ENCODE data around the gene GPR142.

The GPR142 gene

DNA sequence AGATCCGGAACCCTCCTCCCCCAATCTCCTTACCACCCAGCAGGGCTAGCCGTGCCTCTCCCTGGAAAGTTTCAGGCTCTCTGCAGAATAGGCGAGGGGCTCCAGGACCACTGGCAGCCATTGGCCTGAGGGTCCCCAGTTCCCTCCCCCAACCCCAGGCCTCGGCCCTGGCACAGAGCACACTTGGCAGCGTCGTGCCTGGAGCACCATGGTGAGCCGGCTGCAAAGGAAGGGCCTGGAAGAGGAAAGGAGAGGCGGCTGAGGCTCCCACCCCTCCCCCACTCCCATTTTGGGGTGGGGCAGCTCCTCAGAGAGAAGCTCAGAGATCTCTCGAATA is 5.3 kb upstream of the GPR142 start:
- CTCF ChIA-PET: interaction anchor here (0.7 to 9.4 kb wide), 5 partner anchors 12 to 96 kb away, joined by 3 to 74 read pairs (median 5); no protein-coding TSS in a partner anchor
- no peak for DNase-seq (ENCODE audit: low read depth, low spot score)
- POLR2A ChIA-PET: no interaction called here
- no peak overlapping the region for H3K4me3 ChIP-seq (ENCODE audit: low read depth, low read length)
- TF ChIP-seq, protein P1, sequence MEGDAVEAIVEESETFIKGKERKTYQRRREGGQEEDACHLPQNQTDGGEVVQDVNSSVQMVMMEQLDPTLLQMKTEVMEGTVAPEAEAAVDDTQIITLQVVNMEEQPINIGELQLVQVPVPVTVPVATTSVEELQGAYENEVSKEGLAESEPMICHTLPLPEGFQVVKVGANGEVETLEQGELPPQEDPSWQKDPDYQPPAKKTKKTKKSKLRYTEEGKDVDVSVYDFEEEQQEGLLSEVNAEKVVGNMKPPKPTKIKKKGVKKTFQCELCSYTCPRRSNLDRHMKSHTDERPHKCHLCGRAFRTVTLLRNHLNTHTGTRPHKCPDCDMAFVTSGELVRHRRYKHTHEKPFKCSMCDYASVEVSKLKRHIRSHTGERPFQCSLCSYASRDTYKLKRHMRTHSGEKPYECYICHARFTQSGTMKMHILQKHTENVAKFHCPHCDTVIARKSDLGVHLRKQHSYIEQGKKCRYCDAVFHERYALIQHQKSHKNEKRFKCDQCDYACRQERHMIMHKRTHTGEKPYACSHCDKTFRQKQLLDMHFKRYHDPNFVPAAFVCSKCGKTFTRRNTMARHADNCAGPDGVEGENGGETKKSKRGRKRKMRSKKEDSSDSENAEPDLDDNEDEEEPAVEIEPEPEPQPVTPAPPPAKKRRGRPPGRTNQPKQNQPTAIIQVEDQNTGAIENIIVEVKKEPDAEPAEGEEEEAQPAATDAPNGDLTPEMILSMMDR (IDR thresholded peaks at IDR 0.05; ENCODE audit: insufficient read depth, low read length, missing control alignments): no peak

DNA sequence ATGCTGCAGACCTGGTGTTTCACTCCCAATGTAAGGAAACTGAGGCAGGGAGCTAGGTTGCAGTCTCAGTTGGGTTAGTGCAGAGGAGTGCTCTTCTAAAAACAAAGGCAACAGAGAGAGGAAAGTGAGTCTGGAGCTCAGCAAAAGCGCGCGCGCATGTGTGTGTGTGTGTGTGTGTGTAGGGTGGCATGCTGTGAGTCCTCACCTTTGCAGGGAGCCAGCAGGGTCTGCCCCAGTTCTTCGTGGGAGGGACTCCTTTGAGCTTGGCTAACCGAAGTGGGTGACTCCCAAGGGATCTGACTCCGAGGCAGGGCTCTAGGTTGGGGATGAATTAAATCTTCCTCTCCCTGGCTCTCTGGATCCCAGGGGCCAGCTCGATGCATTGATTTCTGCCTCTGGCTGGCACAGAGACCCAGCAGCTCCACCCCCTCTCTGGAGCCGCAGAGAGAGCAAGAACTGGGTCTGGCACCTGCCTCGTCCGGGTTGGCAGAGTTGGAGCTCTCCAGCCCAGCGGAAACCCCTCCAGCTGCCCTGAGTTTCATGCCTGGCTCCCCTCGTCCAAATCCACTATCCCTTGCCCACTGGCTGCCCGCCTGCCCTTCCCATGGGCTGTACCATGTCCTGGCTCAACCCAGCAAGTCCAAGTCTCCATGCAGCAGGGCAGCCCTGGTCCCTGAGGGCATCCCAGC is 4.4 kb upstream of the GPR142 start:
- no peak overlapping the region for H3K4me3 ChIP-seq (ENCODE audit: low read depth, low read length)
- TF ChIP-seq, protein P1 (IDR thresholded peaks at IDR 0.05; ENCODE audit: insufficient read depth, low read length, missing control alignments): no peak
- DNase-seq (ENCODE audit: low read depth, low spot score): no peak
- ChIA-PET CTCF (interaction anchor here (0.6 to 9.4 kb wide), 5 partner anchors 11 to 95 kb away, joined by 3 to 74 read pairs (median 4); no protein-coding TSS in a partner anchor), POLR2A (no interaction called here)

DNA sequence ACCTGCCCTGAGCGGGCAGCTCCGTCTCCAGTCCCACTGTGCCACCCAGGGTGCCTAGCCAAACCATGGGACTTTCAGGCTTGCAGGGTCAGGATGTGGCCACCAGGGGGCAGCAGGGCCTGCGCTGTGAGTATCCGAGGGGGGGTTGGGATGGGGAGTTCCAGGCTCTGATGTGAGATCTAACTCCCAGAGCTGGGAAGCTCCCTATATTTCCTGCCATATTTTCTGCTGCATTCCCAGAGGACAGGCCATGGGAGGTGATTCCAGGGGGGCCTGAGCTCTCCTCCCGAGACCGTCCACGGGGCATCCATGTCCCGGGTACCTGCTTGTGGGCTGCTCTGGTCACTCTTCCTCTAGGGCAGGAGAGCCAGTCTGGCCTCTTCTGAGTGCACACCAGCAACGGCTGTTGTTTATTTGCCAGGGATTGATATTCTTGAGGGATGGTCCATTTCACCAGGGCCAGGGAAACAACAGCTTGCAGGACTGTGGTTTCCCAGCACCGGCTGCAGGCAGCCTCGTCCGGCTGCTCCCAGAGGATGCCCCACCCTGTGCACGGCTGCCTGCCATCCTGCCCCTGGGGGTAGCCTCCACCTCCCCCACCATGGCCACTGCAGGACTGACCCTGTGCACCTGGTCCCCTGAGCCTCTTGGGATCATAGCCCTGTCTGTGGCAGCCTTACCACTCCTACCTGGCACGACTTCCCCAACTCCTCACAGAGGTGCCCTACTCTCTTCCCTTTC is 1.2 kb downstream of the GPR142 start:
- ChIA-PET CTCF (interaction anchor here (0.9 to 9.4 kb wide), 29 partner anchors 9 to 535 kb away, joined by 3 to 79 read pairs (median 4); no protein-coding TSS in a partner anchor), POLR2A (no interaction called here)
- no peak for DNase-seq (ENCODE audit: low read depth, low spot score)
- TF ChIP-seq, protein P1 (IDR thresholded peaks at IDR 0.05; ENCODE audit: insufficient read depth, low read length, missing control alignments): peak; percentile 92
- H3K4me3 ChIP-seq (ENCODE audit: low read depth, low read length): no peak overlapping the region

DNA sequence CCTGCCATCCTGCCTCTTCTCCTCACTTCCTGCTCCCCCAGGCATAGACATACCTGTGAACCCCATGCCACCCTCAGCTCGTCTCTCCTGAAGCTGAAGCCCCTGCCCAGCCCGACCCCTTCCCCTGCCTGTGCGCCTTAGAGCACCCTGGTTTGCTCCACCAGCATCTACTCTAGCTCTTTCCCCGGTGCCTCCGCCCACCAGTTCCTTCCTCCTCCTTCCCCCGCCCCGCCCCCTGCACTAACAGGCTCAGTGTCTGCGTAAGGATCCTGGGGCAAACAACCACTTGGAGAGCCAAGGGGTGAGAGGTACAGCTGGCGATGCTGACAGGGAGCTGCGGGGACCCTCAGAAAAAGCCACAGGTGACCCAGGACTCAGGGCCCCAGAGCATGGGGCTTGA is 1.9 kb downstream of the GPR142 start:
- TF ChIP-seq, protein P1 (IDR thresholded peaks at IDR 0.05; ENCODE audit: insufficient read depth, low read length, missing control alignments): no peak
- no peak overlapping the region for H3K4me3 ChIP-seq (ENCODE audit: low read depth, low read length)
- CTCF ChIA-PET: interaction anchor here (1.2 to 9.4 kb wide), 8 partner anchors 8 to 133 kb away, joined by 3 to 79 read pairs (median 4); no protein-coding TSS in a partner anchor
- POLR2A ChIA-PET: no interaction called here
- DNase-seq (ENCODE audit: low read depth, low spot score): no peak

DNA sequence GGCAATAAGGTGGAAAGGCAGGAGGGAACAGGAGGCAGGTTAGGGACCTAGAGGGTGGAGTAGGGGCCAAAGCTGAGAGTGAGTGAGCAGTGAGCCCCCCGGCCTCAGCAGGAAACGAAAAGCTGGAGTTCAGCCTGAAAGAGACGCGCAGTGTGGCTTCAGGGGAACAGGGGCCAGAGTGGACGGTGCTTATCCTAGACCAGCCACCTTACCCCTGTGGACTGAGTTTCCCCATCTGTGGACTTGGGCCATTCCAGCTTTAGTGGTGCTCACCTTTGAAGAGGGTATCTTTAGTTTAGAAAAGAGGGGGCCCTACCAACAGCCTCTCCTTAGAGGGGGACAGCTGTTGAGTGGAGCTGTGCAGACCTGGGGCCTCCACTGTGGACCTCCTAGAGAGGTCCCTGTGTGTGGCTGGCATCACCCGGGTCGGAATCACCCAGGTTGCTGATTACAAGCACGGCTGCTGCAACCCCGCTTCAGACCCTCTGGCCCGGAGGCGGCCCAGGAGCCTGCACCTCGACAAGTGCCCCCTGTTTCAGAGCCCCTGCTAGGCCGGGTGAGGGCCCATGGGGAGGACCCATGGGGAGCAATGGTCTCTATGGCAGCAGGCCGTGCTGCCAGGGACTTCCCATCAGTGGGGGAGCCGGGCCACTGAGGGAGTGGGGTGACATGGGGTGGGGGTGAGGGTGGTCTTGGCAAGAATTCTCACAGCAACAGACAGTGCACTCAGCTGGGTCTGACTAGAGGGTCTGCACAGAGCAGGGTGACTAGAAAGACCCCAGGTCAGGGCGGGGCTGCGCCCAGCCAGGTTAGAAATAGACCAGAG is 2.6 kb downstream of the GPR142 start:
- ChIA-PET POLR2A (no interaction called here), CTCF (interaction anchor here (1.0 to 9.4 kb wide), 6 partner anchors 9 to 87 kb away, joined by 3 to 79 read pairs (median 8); no protein-coding TSS in a partner anchor)
- TF ChIP-seq, protein P1 (IDR thresholded peaks at IDR 0.05; ENCODE audit: insufficient read depth, low read length, missing control alignments): no peak
- DNase-seq (ENCODE audit: low read depth, low spot score): no peak
- H3K4me3 ChIP-seq (ENCODE audit: low read depth, low read length): no peak overlapping the region
